Measurements from ENCODE around the gene EPC2.
A peak's percentile ranks its signal among the peaks of the same experiment; 100 is the strongest.
"Not testable (repeated sequence)": the region's sequence is repeated elsewhere in the genome, so short reads cannot be mapped to it uniquely, and the experiment has no call there.

EPC2 gene

DNA sequence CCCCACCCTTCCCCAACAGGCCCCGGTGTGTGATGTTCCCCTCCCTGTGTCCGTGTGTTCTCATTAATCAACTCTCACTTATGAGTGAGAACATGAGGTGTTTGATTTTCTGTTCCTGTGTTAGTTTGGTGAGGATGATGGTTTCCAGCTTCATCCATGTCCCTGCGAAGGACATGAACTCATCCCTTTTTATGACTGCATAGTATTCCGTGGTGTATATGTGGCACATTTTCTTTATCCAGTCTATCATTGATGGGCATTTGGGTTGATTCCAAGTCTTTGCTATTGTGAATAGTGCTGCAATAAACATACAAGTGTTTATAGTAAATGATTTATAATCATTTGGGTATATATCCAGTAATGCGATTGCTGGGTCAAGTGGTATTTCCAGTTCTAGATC is 145.6 kb downstream of the EPC2 start:
- H3K27me3 Mint-ChIP-seq; ATAC-seq (replicated peaks); H3K4me1 Mint-ChIP-seq (ENCODE audit: low read depth in 2 of 2); H3K9me3 Mint-ChIP-seq; DNase-seq; H3K27ac Mint-ChIP-seq; H3K4me3 Mint-ChIP-seq: not testable (repeated sequence)
- peaks cover 19% of the 10 kb centered on the region for H3K36me3 Mint-ChIP-seq (ENCODE audit: insufficient read depth)

DNA sequence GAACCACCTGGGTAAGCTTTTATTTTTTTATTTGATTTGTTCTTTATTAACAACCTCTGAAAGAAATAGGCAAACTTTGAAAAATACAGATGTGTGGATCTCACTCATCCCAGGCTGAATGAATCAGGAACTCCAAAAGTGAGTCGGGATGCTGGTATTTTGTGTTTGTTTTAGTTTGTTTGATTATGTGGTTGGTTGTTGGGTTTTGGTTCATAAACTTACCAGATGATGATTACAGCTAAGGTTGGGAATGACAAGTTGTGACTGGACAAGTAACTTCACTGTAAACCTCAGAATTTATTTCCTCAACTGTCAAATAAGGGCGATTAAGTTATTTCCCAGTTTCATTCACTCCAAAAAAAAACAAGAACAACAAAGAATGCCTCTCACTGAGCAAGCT is 150.0 kb downstream of the EPC2 start:
- H3K27me3 Mint-ChIP-seq, result peaks cover 0 to 7% of the 10 kb centered on the region in 2 donors
- H3K4me1 Mint-ChIP-seq (ENCODE audit: low read depth in 2 of 2), result no peaks in the 10 kb centered on the region
- no peak overlapping the region for H3K27ac Mint-ChIP-seq
- no peaks in the 10 kb centered on the region for H3K36me3 Mint-ChIP-seq (ENCODE audit: insufficient read depth)
- DNase-seq, result no peak
- no peak overlapping the region for H3K4me3 Mint-ChIP-seq
- H3K9me3 Mint-ChIP-seq, result no peaks in the 10 kb centered on the region
- ATAC-seq (replicated peaks), result no peak

DNA sequence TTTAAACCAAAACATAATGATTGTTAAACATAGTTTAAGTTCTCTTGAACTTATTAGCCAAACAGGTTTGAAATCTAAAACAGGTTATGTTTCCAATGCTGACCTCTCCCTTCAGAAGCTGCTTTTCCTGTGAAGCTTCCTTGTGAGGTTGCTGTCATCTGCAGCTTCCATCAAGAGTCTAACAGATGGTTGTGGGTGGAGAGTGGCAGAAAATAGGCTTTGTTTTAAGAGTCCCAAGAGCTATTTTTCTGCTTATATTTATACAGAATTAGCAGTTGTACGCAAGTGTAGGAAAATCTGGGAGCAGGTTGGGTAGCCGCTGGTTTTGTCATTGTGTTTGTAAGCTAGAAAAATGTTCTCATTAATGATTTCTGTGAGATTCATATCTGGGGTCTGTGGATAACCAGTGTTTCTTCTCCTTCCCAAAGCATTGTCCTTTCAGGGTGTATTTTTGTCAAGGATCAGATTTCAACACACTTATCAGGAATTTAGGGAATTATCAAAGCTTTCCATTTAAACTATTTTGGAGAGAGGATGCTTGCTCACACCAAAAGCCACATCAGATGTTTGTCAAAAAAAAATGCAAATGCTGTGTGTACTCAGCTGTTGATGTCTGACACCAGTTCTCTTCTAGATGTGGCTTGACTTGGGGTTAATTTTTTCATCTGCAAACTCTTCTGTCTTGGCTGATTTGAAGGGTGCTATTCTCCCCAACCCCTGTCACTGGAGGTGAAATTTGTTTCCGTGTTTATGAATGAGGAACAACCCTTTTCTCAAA is 152.4 kb downstream of the EPC2 start:
- Mint-ChIP-seq H3K27ac (no peak overlapping the region), H3K4me3 (no peak overlapping the region), H3K4me1 (ENCODE audit: low read depth in 2 of 2) (no peaks in the 10 kb centered on the region), H3K27me3 (peaks cover 0 to 7% of the 10 kb centered on the region in 2 donors), H3K9me3 (no peaks in the 10 kb centered on the region), H3K36me3 (ENCODE audit: insufficient read depth) (no peaks in the 10 kb centered on the region)
- DNase-seq, result no peak
- no peak for ATAC-seq (replicated peaks)

DNA sequence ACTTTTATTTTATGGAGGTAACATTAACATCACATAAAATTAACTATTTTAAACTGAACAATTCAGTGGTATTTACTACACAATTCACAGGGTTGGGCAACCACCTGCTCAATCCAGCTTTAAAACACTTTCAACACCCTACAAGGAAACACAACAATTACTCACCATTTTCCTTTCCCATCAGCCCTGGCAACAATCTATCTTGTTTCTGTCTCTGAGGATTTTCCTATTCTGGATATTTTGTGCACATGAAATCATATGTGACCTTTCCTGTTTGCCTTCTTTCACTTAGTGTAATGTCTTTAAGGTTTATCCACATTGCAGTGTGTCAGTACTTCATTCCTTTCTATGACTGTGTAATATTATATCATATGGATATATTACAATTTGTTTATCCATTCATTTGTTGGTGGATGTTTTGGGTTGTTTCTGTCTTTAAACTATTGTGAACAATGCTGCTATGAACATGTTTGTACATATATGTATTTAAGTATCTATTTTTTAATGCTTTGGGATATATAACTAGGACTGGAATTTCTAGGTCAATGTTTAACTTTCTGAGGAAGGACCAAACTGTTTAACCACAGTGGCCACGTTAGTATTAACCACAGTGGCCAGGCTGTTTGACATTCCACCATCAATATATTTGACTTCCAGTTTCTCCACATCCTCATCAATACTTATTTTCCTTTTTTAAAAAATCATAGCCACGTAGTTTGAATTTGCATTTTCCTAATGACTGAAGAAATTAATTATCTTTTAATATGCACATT is 158.1 kb downstream of the EPC2 start:
- Mint-ChIP-seq H3K4me1 (ENCODE audit: low read depth in 2 of 2) (no peaks in the 10 kb centered on the region), H3K4me3 (no peak overlapping the region), H3K36me3 (ENCODE audit: insufficient read depth) (no peaks in the 10 kb centered on the region), H3K27me3 (peaks cover 0 to 18% of the 10 kb centered on the region in 2 donors), H3K27ac (no peak overlapping the region), H3K9me3 (peaks cover 0 to 5% of the 10 kb centered on the region in 2 donors)
- no peak for ATAC-seq (replicated peaks)
- DNase-seq, result no peak

DNA sequence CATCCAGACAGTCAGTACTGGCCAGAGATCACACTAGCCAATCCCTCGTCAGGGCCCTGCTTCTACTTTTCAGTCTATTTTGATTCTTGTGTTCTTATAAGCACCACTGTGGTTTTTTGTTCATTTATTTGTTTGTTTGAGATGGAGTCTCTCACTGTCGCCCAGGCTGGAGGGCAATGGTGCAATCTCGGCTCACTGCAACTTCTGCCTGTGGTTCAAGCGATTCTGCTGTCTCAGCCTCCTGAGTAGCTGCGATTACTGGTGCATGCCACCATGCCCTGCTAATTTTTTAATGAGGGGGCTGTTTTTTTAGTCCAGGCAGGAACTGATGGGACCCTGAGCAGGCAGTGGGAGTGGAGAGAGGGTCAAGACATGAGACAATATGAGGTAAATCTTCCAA is 165.5 kb downstream of the EPC2 start:
- peaks cover 1 to 27% of the 10 kb centered on the region in 2 donors for H3K27me3 Mint-ChIP-seq
- ATAC-seq (replicated peaks), result no peak

GRCh38 chr2:148812306-148812705 is 167.8 kb downstream of the EPC2 start:
- Mint-ChIP-seq H3K36me3 (ENCODE audit: insufficient read depth) (no peaks in the 10 kb centered on the region), H3K27ac (no peak overlapping the region), H3K27me3 (peaks cover 15 to 30% of the 10 kb centered on the region in 2 donors), H3K4me1 (ENCODE audit: low read depth in 2 of 2) (peaks cover 10% of the 10 kb centered on the region in 2 donors), H3K9me3 (peaks cover 0 to 3% of the 10 kb centered on the region in 2 donors), H3K4me3 (no peak overlapping the region)
- DNase-seq (no peak), ATAC-seq (replicated peaks) (no peak)

More for the DNA sequence above, 165.5 kb downstream of the EPC2 start:
- DNase-seq, result no peak
- H3K4me3 Mint-ChIP-seq, result no peak overlapping the region
- H3K4me1 Mint-ChIP-seq (ENCODE audit: low read depth in 2 of 2), result peaks cover 5 to 7% of the 10 kb centered on the region in 2 donors
- peaks cover 0 to 5% of the 10 kb centered on the region in 2 donors for H3K9me3 Mint-ChIP-seq
- no peak overlapping the region for H3K27ac Mint-ChIP-seq
- H3K36me3 Mint-ChIP-seq (ENCODE audit: insufficient read depth), result no peaks in the 10 kb centered on the region

DNA sequence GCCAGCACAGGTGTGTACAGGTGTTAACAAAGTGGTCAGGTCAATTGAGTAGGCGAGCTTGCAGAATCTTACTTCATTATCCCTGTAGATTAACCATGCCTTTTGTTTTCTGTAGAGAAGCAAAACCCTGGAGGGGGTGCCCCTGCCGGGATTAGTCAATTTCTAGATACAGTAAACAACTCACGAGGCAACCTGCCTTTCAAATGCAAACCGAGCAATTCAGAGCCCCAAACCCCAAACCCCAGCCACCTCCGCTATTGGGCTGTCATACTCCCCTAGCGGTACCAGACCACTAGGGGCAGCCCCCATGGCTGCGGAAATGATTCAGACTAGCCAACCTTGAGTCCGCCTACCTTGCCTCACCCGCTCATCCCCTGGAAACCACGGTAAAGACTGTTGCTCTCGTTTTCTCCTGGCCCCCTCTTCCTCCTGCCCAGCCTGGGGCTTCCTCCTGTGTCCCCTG is 169.1 kb downstream of the EPC2 start:
- H3K4me1 Mint-ChIP-seq (ENCODE audit: low read depth in 2 of 2), result peaks cover 10% of the 10 kb centered on the region in 2 donors
- DNase-seq (peak; percentile 53 to 63 (median 60)), ATAC-seq (replicated peaks) (peak; percentile 99)
- peaks cover 22 to 32% of the 10 kb centered on the region in 2 donors for H3K27me3 Mint-ChIP-seq
- peak overlapping the region in 1 of 2 donors; percentile 84 for H3K27ac Mint-ChIP-seq
- no peaks in the 10 kb centered on the region for H3K9me3 Mint-ChIP-seq
- peak overlapping the region; percentile 57 to 60 for H3K4me3 Mint-ChIP-seq
- H3K36me3 Mint-ChIP-seq (ENCODE audit: insufficient read depth), result no peaks in the 10 kb centered on the region

DNA sequence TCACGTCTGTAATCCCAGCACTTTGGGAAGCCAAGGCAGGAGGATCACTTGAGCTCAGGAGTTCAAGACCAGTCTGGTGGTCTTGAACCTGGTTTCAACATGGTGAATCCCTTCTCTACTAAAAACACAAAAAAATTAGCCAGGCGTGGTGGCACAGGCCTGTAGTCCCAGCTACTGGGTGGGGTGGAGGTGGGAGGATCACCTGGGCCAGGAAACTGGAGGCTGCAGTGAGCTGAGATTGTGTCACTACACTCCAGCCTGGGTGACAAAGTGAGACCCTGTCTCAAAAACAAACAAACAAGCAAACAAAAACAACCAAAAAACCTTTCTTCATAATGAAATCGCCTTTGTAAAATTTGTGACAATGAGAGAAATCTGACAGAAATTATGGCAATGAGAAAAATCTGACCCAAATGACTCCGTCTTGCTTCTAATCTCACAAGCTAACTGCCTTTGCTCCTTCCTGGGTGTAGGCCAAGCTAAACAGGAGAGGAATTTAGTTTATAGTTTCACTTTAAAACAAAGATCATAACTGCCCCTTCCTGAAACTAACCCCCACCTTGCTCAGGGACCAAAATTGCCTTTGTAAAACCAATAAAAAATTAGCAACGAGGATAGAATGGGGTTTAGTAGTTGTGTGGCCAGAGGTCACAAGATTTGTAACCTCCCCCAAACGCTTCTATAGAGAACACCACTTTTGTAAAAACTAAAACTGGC is 169.8 kb downstream of the EPC2 start:
- H3K9me3 Mint-ChIP-seq, result no peaks in the 10 kb centered on the region
- H3K4me1 Mint-ChIP-seq (ENCODE audit: low read depth in 2 of 2), result peaks cover 10% of the 10 kb centered on the region in 2 donors
- peak overlapping the region in 1 of 2 donors; percentile 84 for H3K27ac Mint-ChIP-seq
- DNase-seq, result no peak
- H3K4me3 Mint-ChIP-seq, result peak overlapping the region; percentile 57 to 60
- peaks cover 22 to 33% of the 10 kb centered on the region in 2 donors for H3K27me3 Mint-ChIP-seq
- no peaks in the 10 kb centered on the region for H3K36me3 Mint-ChIP-seq (ENCODE audit: insufficient read depth)
- ATAC-seq (replicated peaks), result no peak

DNA sequence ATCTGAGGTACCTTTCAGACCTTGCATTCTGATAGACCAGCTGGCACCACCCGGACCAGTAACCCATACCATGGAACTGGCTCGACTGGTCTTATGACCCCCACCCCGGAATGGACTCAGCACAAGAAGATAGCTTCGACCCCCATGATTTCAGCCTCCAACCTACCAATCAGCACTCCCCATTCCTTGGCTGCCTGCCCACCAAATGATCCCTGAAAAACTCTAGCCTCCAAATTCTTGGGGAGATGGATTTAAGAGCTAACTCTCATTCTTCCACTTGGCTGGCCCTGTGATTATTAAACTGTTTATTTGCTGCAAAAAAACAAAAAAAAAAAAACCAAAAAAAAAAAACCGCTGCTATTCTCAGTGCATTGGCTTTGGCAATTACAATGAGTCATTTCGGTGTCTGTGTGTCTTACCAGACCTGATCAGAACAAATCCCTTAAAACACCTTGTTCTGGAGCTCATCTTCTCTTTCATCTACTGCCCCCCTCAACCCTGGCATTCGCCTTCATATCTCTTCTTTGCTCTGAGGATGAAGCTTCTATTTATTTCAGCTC is 170.4 kb downstream of the EPC2 start:
- no peak for ATAC-seq (replicated peaks)
- H3K4me3 Mint-ChIP-seq, result peak overlapping the region in 1 of 2 donors; percentile 29
- DNase-seq, result no peak
- H3K27ac Mint-ChIP-seq, result peak overlapping the region in 1 of 2 donors; percentile 62
- H3K9me3 Mint-ChIP-seq, result no peaks in the 10 kb centered on the region
- H3K4me1 Mint-ChIP-seq (ENCODE audit: low read depth in 2 of 2), result peaks cover 10% of the 10 kb centered on the region in 2 donors
- no peaks in the 10 kb centered on the region for H3K36me3 Mint-ChIP-seq (ENCODE audit: insufficient read depth)
- peaks cover 22 to 33% of the 10 kb centered on the region in 2 donors for H3K27me3 Mint-ChIP-seq

DNA sequence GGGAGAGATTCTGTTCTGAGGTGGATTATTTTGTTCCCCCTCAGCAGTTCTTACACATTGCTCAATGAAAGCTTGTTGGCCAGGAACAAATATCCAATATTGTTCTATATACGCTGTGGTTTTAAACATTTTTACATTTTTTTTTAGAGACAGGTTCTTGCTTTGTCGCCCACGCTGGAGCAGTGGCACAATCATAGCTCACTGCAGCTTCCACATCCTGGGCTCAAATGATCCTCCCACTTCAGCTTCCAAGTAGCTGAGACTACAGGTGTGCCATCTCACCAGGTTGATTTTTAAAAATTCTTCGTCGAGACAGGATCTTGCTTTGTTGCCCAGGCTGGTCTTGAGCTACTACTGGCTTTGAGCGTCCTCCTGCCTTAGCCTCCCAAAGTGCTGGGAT is 171.6 kb downstream of the EPC2 start:
- Mint-ChIP-seq H3K4me1 (ENCODE audit: low read depth in 2 of 2) (peaks cover 10% of the 10 kb centered on the region in 2 donors), H3K27ac (no peak overlapping the region)

GRCh38 chr2:148817210-148817708 is 172.7 kb downstream of the EPC2 start:
- H3K4me1 Mint-ChIP-seq (ENCODE audit: low read depth in 2 of 2), result peaks cover 10% of the 10 kb centered on the region in 2 donors
- DNase-seq (no peak), ATAC-seq (replicated peaks) (no peak)
- H3K36me3 Mint-ChIP-seq (ENCODE audit: insufficient read depth), result no peaks in the 10 kb centered on the region
- H3K9me3 Mint-ChIP-seq, result no peaks in the 10 kb centered on the region
- H3K4me3 Mint-ChIP-seq, result peak overlapping the region in 1 of 2 donors; percentile 39
- H3K27me3 Mint-ChIP-seq, result peaks cover 22 to 30% of the 10 kb centered on the region in 2 donors
- H3K27ac Mint-ChIP-seq, result no peak overlapping the region

More for the DNA sequence above, 171.6 kb downstream of the EPC2 start:
- Mint-ChIP-seq H3K36me3 (ENCODE audit: insufficient read depth) (no peaks in the 10 kb centered on the region), H3K9me3 (no peaks in the 10 kb centered on the region), H3K27me3 (peaks cover 22 to 30% of the 10 kb centered on the region in 2 donors), H3K4me3 (no peak overlapping the region)
- DNase-seq (no peak), ATAC-seq (replicated peaks) (no peak)

DNA sequence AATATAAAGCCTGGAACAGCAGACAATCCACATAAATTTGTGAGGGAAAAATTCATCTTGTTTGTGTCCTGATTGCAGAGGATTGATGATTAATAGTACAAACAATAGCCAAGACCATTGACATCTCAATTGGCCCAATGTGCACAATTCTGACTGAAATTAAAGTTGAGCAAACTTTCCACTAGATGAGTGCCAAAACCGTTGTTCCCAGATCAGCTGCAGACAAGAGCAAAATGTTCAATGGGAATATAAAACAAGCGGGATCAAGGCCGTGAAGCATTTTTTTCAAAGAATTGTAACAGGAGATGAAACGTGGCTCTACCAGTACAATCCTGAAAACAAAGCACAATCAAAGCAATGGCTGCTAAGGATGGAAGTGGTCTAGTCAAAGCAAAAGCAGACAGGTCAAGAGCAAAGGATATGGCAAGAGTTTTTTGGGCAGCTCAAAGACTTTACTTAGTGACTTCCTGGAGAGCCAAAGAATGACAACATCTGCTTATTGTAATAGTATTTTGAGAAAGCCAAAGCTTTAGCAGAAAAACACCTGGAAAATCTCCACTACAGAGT is 174.6 kb downstream of the EPC2 start:
- peaks cover 22 to 30% of the 10 kb centered on the region in 2 donors for H3K27me3 Mint-ChIP-seq
- H3K9me3 Mint-ChIP-seq, result no peaks in the 10 kb centered on the region
- no peak overlapping the region for H3K27ac Mint-ChIP-seq
- no peaks in the 10 kb centered on the region for H3K36me3 Mint-ChIP-seq (ENCODE audit: insufficient read depth)
- ATAC-seq (replicated peaks) (no peak), DNase-seq (no peak)
- no peak overlapping the region for H3K4me3 Mint-ChIP-seq
- H3K4me1 Mint-ChIP-seq (ENCODE audit: low read depth in 2 of 2), result peaks cover 5 to 6% of the 10 kb centered on the region in 2 donors

Measured in effector memory CD8-positive, alpha-beta T cell (primary cell).